Fibroblast of lung (primary cell): ENCODE data around the gene TTC9C. TPM values are rescaled to one million over a fixed set of nuclear protein-coding genes. Genes with fewer than 3 reads are reported as not detected.
A peak's percentile ranks its signal among the peaks of the same experiment; 100 is the strongest.

Experiments used
- DNase-seq, 2 donors: peaks; one replicate each; pipeline versions ENCODE4 v3.0.0 to v3.0.0-alpha.2; 2010; ENCODE audit warnings: low read depth in 2 of 2
- H2AFZ ChIP-seq: 2 replicates; pipeline ENCODE4 v1.5.1; 2012; ENCODE audit warnings: low read length, control low read depth, inconsistent platforms
- H3K27ac ChIP-seq: 2 replicates; pipeline ENCODE4 v1.5.1; 2011; ENCODE audit warnings: low read length, control low read depth; ENCODE audit not compliant: insufficient read depth
- H3K27me3 ChIP-seq: 2 replicates; pipeline ENCODE4 v1.5.1; 2011; ENCODE audit warnings: mild to moderate bottlenecking, low read length; ENCODE audit not compliant: control insufficient read depth, insufficient read depth
- H3K36me3 ChIP-seq: 2 replicates; pipeline ENCODE4 v1.5.1; 2011; ENCODE audit warnings: low read length; ENCODE audit not compliant: control insufficient read depth, insufficient read depth
- H3K4me1 ChIP-seq: 2 replicates; pipeline ENCODE4 v1.5.1; 2011; ENCODE audit warnings: low read length; ENCODE audit not compliant: control insufficient read depth, insufficient read depth; ENCODE audit errors: extremely low read depth
- H3K4me2 ChIP-seq: 2 replicates; pipeline ENCODE4 v1.5.1; 2011; ENCODE audit warnings: low read length, control low read depth; ENCODE audit not compliant: insufficient read depth; ENCODE audit errors: extremely low read depth
- H3K4me3 ChIP-seq, 4 experiments: fragments of 200-600 bp in 1 of 4; sonication (generic) in 1 of 4; replicated peaks in 1 of 4; 2 replicates each; pipeline ENCODE4 v1.5.1; 2011 to 2016; ENCODE audit warnings: low read length in 4 of 4, low read depth in 3 of 4, mild to moderate bottlenecking in 3 of 4, control low read depth in 2 of 4, inconsistent platforms in 1 of 4, mixed read lengths in 1 of 4; ENCODE audit not compliant: insufficient read depth in 1 of 4; ENCODE audit errors: control extremely low read depth in 1 of 4
- H3K79me2 ChIP-seq: 2 replicates; pipeline ENCODE4 v1.5.1; 2012; ENCODE audit warnings: mild to moderate bottlenecking, low read length, inconsistent platforms; ENCODE audit not compliant: control insufficient read depth, insufficient read depth
- H3K9ac ChIP-seq: 2 replicates; pipeline ENCODE4 v1.5.1; 2011; ENCODE audit warnings: mild to moderate bottlenecking, low read length, control low read depth; ENCODE audit not compliant: insufficient read depth
- H3K9me3 ChIP-seq: 2 replicates; pipeline ENCODE4 v1.5.1; 2012; ENCODE audit warnings: low read depth, low read length; ENCODE audit not compliant: control insufficient read depth, insufficient read depth
- H4K20me1 ChIP-seq: 2 replicates; pipeline ENCODE4 v1.5.1; 2011; ENCODE audit warnings: low read length; ENCODE audit not compliant: control insufficient read depth, insufficient read depth; ENCODE audit errors: extremely low read depth
- CTCF ChIP-seq, 2 donors: IDR thresholded peaks in 1 of 2; conservative IDR thresholded peaks in 1 of 2; 1 replicate in 1 of 2; 2 replicates in 1 of 2; pipeline ENCODE4 v1.5.1; 2011 to 2012; ENCODE audit warnings: low read length in 2 of 2, control low read depth in 1 of 2, inconsistent platforms in 1 of 2, low read depth in 1 of 2, mild to moderate bottlenecking in 1 of 2
- EZH2 ChIP-seq: IDR thresholded peaks from 2 replicates; pipeline ENCODE4 v1.5.1; 2012; ENCODE audit warnings: low read length, control low read depth, mild to moderate bottlenecking; ENCODE audit errors: missing control alignments
- polyA plus RNA-seq, 2 donors: library from polyadenylated mRNA; depleted of rRNA in 1 of 2; stranded (reverse) in 1 of 2; unstranded in 1 of 2; fragments of >200 nt; gene quantifications; 2 replicates each; pipeline ENCODE4 v1.2.1, GENCODE V29; 2011 to 2012; ENCODE audit warnings: missing spikeins in 1 of 2
- total RNA-seq: library from RNA; depleted of rRNA; stranded (reverse); fragments of >200 nt; gene quantifications from 2 replicates; pipeline ENCODE4 v1.2.1, GENCODE V29; 2014

The TTC9C gene
- total and polyA plus RNA-seq, 2 donors (not counting 1 experiment from before 2014, with no cell fraction given) = 26.1 to 44.4 TPM

DNA sequence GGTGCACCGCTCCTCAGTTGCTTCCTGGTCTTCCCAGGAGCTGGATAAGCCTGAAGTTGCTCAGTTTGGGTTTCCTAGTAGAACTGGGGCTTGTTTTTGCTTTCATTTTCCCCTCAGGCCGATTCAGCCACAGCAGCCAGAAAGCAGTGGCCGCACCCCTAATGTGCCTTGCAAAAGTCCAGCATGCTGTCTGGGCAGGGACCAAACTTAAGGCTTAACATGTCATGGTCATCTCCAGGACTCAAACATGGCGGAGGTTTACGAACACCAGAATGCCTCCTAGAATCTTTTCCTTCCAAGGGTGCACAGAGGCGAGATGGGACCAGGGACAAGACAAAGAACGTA is 18.3 kb upstream of the TTC9C start:
- no peak for TF ChIP-seq EZH2

GRCh38 chr11:62712276-62712812 is 15.9 kb upstream of the TTC9C start:
- no peaks in the 10 kb centered on the region for H3K27me3 ChIP-seq
- no peak overlapping the region for H3K4me2 ChIP-seq
- peaks cover 12% of the 10 kb centered on the region for H3K4me1 ChIP-seq
- TF ChIP-seq CTCF (conservative IDR thresholded peaks at IDR 0.05 in 1 of 2, IDR thresholded peaks at IDR 0.05 in 1 of 2; ENCODE audit: low read depth in 1 of 2, low read length in 2 of 2) = no peak
- no peak for TF ChIP-seq EZH2
- no peak overlapping the region for H3K9ac ChIP-seq
- H3K79me2 ChIP-seq = peaks cover 20% of the 10 kb centered on the region
- no peak overlapping the region for H3K27ac ChIP-seq
- no peak for DNase-seq
- H4K20me1 ChIP-seq = no peaks in the 10 kb centered on the region
- no peak overlapping the region for H2AFZ ChIP-seq
- H3K4me3 ChIP-seq = no peak overlapping the region
- peaks cover 27% of the 10 kb centered on the region for H3K36me3 ChIP-seq
- no peaks in the 10 kb centered on the region for H3K9me3 ChIP-seq

More for the DNA sequence above, 18.3 kb upstream of the TTC9C start:
- H4K20me1 ChIP-seq = no peaks in the 10 kb centered on the region
- H3K4me1 ChIP-seq = peaks cover 26% of the 10 kb centered on the region
- H3K9ac ChIP-seq = peak overlapping the region; percentile 59
- H3K9me3 ChIP-seq = no peaks in the 10 kb centered on the region
- H2AFZ ChIP-seq = peak overlapping the region; percentile 83
- H3K4me3 ChIP-seq = peak overlapping the region; percentile 25 to 66 (median 41)
- H3K36me3 ChIP-seq = peaks cover 20% of the 10 kb centered on the region
- peak in 1 of 2 donors; percentile 55 for DNase-seq
- H3K27me3 ChIP-seq = no peaks in the 10 kb centered on the region
- peak overlapping the region; percentile 93 for H3K27ac ChIP-seq
- peaks cover 6% of the 10 kb centered on the region for H3K79me2 ChIP-seq
- peak overlapping the region; percentile 86 for H3K4me2 ChIP-seq

GRCh38 chr11:62712861-62713260 is 15.4 kb upstream of the TTC9C start:
- no peak overlapping the region for H3K9ac ChIP-seq
- H3K27ac ChIP-seq = no peak overlapping the region

More at GRCh38 chr11:62712861-62713260, 15.4 kb upstream of the TTC9C start:
- peaks cover 12% of the 10 kb centered on the region for H3K4me1 ChIP-seq
- no peak overlapping the region for H3K4me3 ChIP-seq
- peaks cover 23% of the 10 kb centered on the region for H3K79me2 ChIP-seq
- no peaks in the 10 kb centered on the region for H4K20me1 ChIP-seq
- H2AFZ ChIP-seq = no peak overlapping the region
- no peak overlapping the region for H3K4me2 ChIP-seq
- no peaks in the 10 kb centered on the region for H3K9me3 ChIP-seq
- DNase-seq = no peak
- H3K36me3 ChIP-seq = peaks cover 26% of the 10 kb centered on the region
- no peaks in the 10 kb centered on the region for H3K27me3 ChIP-seq
- TF ChIP-seq CTCF (conservative IDR thresholded peaks at IDR 0.05 in 1 of 2, IDR thresholded peaks at IDR 0.05 in 1 of 2; ENCODE audit: low read depth in 1 of 2, low read length in 2 of 2) = no peak
- no peak for TF ChIP-seq EZH2
